Coronary artery (tissue), 2 donors: ENCODE data around the gene PHGDH.
A peak's percentile ranks its signal among the peaks of the same experiment; 100 is the strongest.

ENCODE experiments used
- DNase-seq: peaks from one replicate; pipeline ENCODE4 v3.0.0-alpha.2; 2017; ENCODE audit warnings: low spot score
- H3K27ac ChIP-seq, 2 donors: fragments of 200-600 bp; sonication (generic); one replicate each; pipeline ENCODE4 v1.5.1; 2016 to 2019
- H3K4me3 ChIP-seq: fragments of 200-600 bp; sonication (generic); 2 replicates; pipeline ENCODE4 v1.5.1; 2016; ENCODE audit warnings: mild to moderate bottlenecking, moderate library complexity
- CTCF ChIP-seq: fragments of 200-600 bp; sonication (generic); IDR thresholded peaks from one replicate; pipeline ENCODE4 v1.5.1; 2019; ENCODE audit warnings: antibody characterized with exemption

PHGDH gene

GRCh38 chr1:119772298-119772697 lies 60.6 kb downstream of the PHGDH start:
- no peak for TF ChIP-seq CTCF
- Histone ChIP-seq H3K4me3 (no peak overlapping the region), H3K27ac (no peak overlapping the region)
- DNase-seq = no peak

GRCh38 chr1:119773711-119774241 lies 62.0 kb downstream of the PHGDH start:
- DNase-seq = no peak
- H3K27ac ChIP-seq = no peak overlapping the region

GRCh38 chr1:119774746-119775490 lies 63.2 kb downstream of the PHGDH start:
- H3K27ac ChIP-seq = no peak overlapping the region
- TF ChIP-seq CTCF = no peak

More at GRCh38 chr1:119773711-119774241, 62.0 kb downstream of the PHGDH start:
- TF ChIP-seq CTCF = no peak
- no peak overlapping the region for H3K4me3 ChIP-seq

GRCh38 chr1:119778359-119778758 lies 66.6 kb downstream of the PHGDH start:
- H3K27ac ChIP-seq = no peak overlapping the region
- no peak overlapping the region for H3K4me3 ChIP-seq
- no peak for DNase-seq
- no peak for TF ChIP-seq CTCF

More at GRCh38 chr1:119774746-119775490, 63.2 kb downstream of the PHGDH start:
- no peak for DNase-seq
- H3K4me3 ChIP-seq = no peak overlapping the region

GRCh38 chr1:119778886-119779560 lies 67.3 kb downstream of the PHGDH start:
- Histone ChIP-seq H3K27ac (no peak overlapping the region), H3K4me3 (no peak overlapping the region)
- TF ChIP-seq CTCF = no peak
- DNase-seq = no peak

GRCh38 chr1:119779869-119780356 lies 68.2 kb downstream of the PHGDH start:
- no peak for TF ChIP-seq CTCF
- Histone ChIP-seq H3K27ac (no peak overlapping the region), H3K4me3 (peak overlapping the region; percentile 40)
- DNase-seq = no peak
